ENCODE results near the gene MED15.
"Not testable (repeated sequence)": the region's sequence is repeated elsewhere in the genome, so short reads cannot be mapped to it uniquely, and the experiment has no call there.

DNA sequence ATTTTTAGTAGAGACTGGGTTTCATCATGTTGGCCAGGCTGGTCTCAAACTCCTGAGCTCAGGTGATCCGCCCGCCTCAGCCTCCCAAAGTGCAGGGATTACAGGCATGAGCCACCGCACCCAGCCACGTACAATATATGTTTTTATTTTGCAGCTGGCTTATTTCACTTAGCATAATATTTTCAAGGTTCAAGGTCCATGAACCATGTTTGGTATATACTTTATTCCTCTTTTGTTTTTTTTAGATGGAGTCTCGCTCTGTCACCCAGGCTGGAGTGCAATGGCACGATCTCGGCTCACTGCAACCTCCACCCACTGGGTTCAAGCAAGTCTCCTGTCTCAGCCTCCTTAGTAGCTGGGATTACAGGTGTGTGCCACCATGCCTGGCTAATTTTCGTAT is 31.5 kb downstream of the MED15 start:
- TF ChIP-seq EP300, POLR2A, POLR2AphosphoS5 (IDR thresholded peaks at IDR 0.05): not testable (repeated sequence)
- TF ChIP-seq, protein P1, sequence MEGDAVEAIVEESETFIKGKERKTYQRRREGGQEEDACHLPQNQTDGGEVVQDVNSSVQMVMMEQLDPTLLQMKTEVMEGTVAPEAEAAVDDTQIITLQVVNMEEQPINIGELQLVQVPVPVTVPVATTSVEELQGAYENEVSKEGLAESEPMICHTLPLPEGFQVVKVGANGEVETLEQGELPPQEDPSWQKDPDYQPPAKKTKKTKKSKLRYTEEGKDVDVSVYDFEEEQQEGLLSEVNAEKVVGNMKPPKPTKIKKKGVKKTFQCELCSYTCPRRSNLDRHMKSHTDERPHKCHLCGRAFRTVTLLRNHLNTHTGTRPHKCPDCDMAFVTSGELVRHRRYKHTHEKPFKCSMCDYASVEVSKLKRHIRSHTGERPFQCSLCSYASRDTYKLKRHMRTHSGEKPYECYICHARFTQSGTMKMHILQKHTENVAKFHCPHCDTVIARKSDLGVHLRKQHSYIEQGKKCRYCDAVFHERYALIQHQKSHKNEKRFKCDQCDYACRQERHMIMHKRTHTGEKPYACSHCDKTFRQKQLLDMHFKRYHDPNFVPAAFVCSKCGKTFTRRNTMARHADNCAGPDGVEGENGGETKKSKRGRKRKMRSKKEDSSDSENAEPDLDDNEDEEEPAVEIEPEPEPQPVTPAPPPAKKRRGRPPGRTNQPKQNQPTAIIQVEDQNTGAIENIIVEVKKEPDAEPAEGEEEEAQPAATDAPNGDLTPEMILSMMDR (IDR thresholded peaks at IDR 0.05), result not testable (repeated sequence)
